HEK293T (cell line): ENCODE results near the gene LRRFIP1.

ENCODE experiments used
- CTCF ChIA-PET: fragments of 350-600 bp; formaldehyde crosslinking; extraction: SDS; loops from one replicate; lab custom pipeline; 2021; ENCODE audit warnings: antibody characterized with exemption, inconsistent platforms; lab: Yijun Ruan, JAX
- POLR2A ChIA-PET: fragments of 350-600 bp; formaldehyde crosslinking; extraction: SDS; loops from one replicate; lab custom pipeline; 2020; ENCODE audit warnings: antibody characterized with exemption, inconsistent platforms; lab: Yijun Ruan, JAX
- DNase-seq: peaks from one replicate; pipeline ENCODE4 v3.0.0; 2012; ENCODE audit warnings: mixed read lengths; ENCODE audit errors: extremely low spot score
- ARNT ChIP-seq: fragments of 450-650 bp; IDR thresholded peaks from 2 replicates; pipeline ENCODE4 v1.6.1; 2017; ENCODE audit warnings: mild to moderate bottlenecking
- BHLHE40 ChIP-seq: fragments of 450-650 bp; IDR thresholded peaks from 2 replicates; pipeline ENCODE4 v1.6.1; 2016; ENCODE audit warnings: mild to moderate bottlenecking, moderate library complexity, borderline replicate concordance
- CTBP1 ChIP-seq: fragments of 450-650 bp; IDR thresholded peaks from 2 replicates; pipeline ENCODE4 v1.6.1; 2016; ENCODE audit warnings: borderline replicate concordance
- ELF4 ChIP-seq: fragments of 450-650 bp; IDR thresholded peaks from 2 replicates; pipeline ENCODE4 v1.6.1; 2017; ENCODE audit warnings: antibody characterized with exemption
- FOXA1 ChIP-seq: fragments of 450-650 bp; IDR thresholded peaks from 2 replicates; pipeline ENCODE4 v1.6.1; 2016; ENCODE audit warnings: mild to moderate bottlenecking
- FOXK2 ChIP-seq: fragments of 450-650 bp; IDR thresholded peaks from 2 replicates; pipeline ENCODE4 v1.6.1; 2016; ENCODE audit warnings: mild to moderate bottlenecking
- FOXM1 ChIP-seq: fragments of 450-650 bp; IDR thresholded peaks from 2 replicates; pipeline ENCODE4 v1.6.1; 2017; ENCODE audit warnings: mild to moderate bottlenecking, borderline replicate concordance
- HDGF ChIP-seq: fragments of 450-650 bp; IDR thresholded peaks from 2 replicates; pipeline ENCODE4 v1.6.1; 2017; ENCODE audit warnings: antibody characterized with exemption, borderline replicate concordance
- L3MBTL2 ChIP-seq: fragments of 450-650 bp; conservative IDR thresholded peaks from 2 replicates; pipeline ENCODE4 v1.6.1; 2016; ENCODE audit warnings: mild to moderate bottlenecking
- LEF1 ChIP-seq: fragments of 450-650 bp; IDR thresholded peaks from 2 replicates; pipeline ENCODE4 v1.6.1; 2017; ENCODE audit warnings: mild to moderate bottlenecking, borderline replicate concordance
- NFRKB ChIP-seq: fragments of 450-650 bp; IDR thresholded peaks from 2 replicates; pipeline ENCODE4 v1.6.1; 2016; ENCODE audit warnings: mild to moderate bottlenecking, moderate library complexity
- PKNOX1 ChIP-seq: fragments of 450-650 bp; IDR thresholded peaks from 2 replicates; pipeline ENCODE4 v1.6.1; 2016
- SP1 ChIP-seq: fragments of 450-650 bp; IDR thresholded peaks from 2 replicates; pipeline ENCODE4 v1.6.1; 2017
- SUZ12 ChIP-seq: fragments of 450-650 bp; IDR thresholded peaks from 2 replicates; pipeline ENCODE4 v1.6.1; 2016; ENCODE audit warnings: mild to moderate bottlenecking
- TARDBP ChIP-seq: fragments of 450-650 bp; IDR thresholded peaks from 2 replicates; pipeline ENCODE4 v1.6.1; 2016
- ZNF384 ChIP-seq: fragments of 450-650 bp; IDR thresholded peaks from 2 replicates; pipeline ENCODE4 v1.6.1; 2016

The LRRFIP1 gene

DNA sequence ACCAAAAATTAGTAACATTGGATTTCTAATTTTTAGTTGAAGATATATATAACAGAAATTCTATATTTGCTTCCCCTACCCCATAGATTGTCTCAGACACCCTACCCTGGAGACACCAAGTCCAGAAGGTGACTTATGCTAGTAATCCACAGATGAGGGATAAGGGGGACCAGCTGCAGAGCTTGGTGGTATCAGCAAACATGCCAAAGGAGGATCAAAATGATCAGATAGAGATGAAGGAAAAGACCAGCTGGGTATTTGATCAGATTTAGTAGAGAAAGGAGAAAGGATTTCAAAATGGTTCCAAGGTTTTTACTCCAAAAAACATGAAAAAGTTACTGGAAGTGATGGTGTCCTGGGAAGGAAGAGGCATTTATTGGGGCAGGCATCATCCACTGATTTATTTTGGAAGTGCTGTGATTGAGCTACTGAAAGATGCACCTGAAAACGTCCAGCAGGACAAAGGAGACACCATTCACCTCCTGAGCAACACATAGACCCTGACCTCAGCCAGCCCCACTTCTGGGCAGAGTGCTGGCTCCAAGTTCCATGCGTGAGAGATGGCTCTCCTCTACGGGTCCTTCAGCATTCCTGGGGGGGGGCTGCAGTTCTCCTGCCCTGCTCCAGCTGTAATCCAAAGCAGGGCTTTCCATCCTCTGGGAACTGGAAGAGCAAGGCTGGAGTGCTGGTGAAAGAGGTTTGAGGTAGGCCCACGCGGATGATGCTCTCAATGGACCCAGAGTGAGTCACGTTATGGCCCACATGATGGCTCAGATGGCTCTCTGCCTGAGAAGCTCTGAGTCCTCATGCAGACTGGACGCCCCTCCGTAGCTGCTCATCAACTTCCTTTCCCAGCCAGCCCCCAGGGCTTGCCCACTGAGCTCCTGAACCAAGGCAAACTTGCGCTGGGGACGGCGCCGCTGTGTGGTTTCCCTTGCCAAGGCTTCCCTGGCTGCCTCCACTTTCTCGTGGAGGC is 3.7 kb upstream of the LRRFIP1 start:
- DNase-seq, result no peak
- POLR2A ChIA-PET, result no interaction called here
- no peak for TF ChIP-seq FOXA1
- no peak for TF ChIP-seq NFRKB
- TF ChIP-seq FOXK2, result no peak
- TF ChIP-seq SUZ12, result no peak
- TF ChIP-seq L3MBTL2, result no peak
- no peak for TF ChIP-seq TARDBP
- no peak for TF ChIP-seq FOXM1
- no peak for TF ChIP-seq LEF1
- no peak for TF ChIP-seq CTBP1
- no peak for TF ChIP-seq PKNOX1
- no peak for TF ChIP-seq BHLHE40
- no peak for TF ChIP-seq ARNT
- no peak for TF ChIP-seq HDGF
- no peak for TF ChIP-seq ELF4
- TF ChIP-seq ZNF384, result no peak
- TF ChIP-seq SP1, result no peak
- CTCF ChIA-PET, result no interaction called here

DNA sequence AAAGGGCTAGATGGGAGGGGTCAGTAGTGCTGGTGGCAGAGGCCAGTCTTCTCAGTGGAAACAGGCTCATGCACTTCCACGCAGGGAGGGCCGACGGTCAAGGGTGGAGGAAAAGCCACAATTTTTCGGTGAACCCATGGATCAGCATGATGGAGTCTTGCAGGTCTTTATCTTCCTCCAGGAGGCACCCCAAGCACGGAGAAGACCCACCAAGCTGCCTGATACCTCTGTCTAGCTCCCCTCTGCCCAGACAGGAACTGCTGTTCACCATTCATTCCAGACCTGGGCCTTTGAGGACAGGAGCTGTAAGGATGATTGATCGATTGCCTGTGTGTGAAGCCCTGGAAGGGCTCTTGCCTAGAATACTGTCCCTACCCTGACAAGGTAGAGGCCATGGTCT is 2.8 kb upstream of the LRRFIP1 start:
- TF ChIP-seq FOXA1, result no peak
- no peak for TF ChIP-seq SP1
- no peak for TF ChIP-seq L3MBTL2
- TF ChIP-seq LEF1, result no peak
- no peak for TF ChIP-seq PKNOX1
- TF ChIP-seq CTBP1, result no peak
- TF ChIP-seq FOXK2, result no peak
- TF ChIP-seq ELF4, result no peak
- no peak for TF ChIP-seq FOXM1
- no peak for TF ChIP-seq BHLHE40
- TF ChIP-seq SUZ12, result no peak
- TF ChIP-seq ZNF384, result no peak
- no peak for TF ChIP-seq HDGF
- TF ChIP-seq TARDBP, result no peak
- TF ChIP-seq ARNT, result no peak
- TF ChIP-seq NFRKB, result no peak
- DNase-seq, result no peak
- ChIA-PET CTCF (no interaction called here), POLR2A (no interaction called here)

GRCh38 chr2:237625216-237625705 is 2.1 kb upstream of the LRRFIP1 start:
- DNase-seq, result no peak
- ChIA-PET POLR2A (no interaction called here), CTCF (no interaction called here)
- TF ChIP-seq ZNF384 (no peak), SUZ12 (no peak), CTBP1 (no peak), ELF4 (no peak), LEF1 (no peak), BHLHE40 (no peak), ARNT (no peak), L3MBTL2 (no peak), FOXA1 (no peak), NFRKB (no peak), FOXK2 (no peak), HDGF (no peak), TARDBP (no peak), SP1 (no peak), PKNOX1 (no peak), FOXM1 (no peak)

GRCh38 chr2:237625777-237626176 is 1.6 kb upstream of the LRRFIP1 start:
- no peak for TF ChIP-seq BHLHE40
- no peak for TF ChIP-seq HDGF
- TF ChIP-seq SP1, result no peak
- TF ChIP-seq TARDBP, result no peak
- ChIA-PET POLR2A (no interaction called here), CTCF (interaction anchor here (0.6 kb wide), 1 partner anchor 187 kb away, joined by 3 read pairs; no protein-coding TSS in a partner anchor)
- DNase-seq, result no peak

GRCh38 chr2:237626813-237627440 is 460 bp upstream of the LRRFIP1 start:
- ChIA-PET CTCF (no interaction called here), POLR2A (no interaction called here)
- DNase-seq, result no peak
- TF ChIP-seq ARNT, result no peak
- no peak for TF ChIP-seq HDGF
- TF ChIP-seq ZNF384, result no peak
- no peak for TF ChIP-seq L3MBTL2
- TF ChIP-seq FOXA1, result no peak
- TF ChIP-seq NFRKB, result no peak
- no peak for TF ChIP-seq FOXK2
- TF ChIP-seq BHLHE40, result no peak
